Lower leg skin (tissue), 3 donors: ENCODE measurements around the gene ADARB1.

ENCODE experiments used
- POLR2A ChIP-seq, 2 donors: fragments of 450-650 bp; IDR thresholded peaks; one replicate each; pipeline ENCODE4 v1.6.1; 2016 to 2017; ENCODE audit warnings: antibody characterized with exemption in 2 of 2, mild to moderate bottlenecking in 1 of 2, moderate library complexity in 1 of 2
- TF ChIP-seq, protein P1 (sequence below), 3 donors: fragments of 450-650 bp; IDR thresholded peaks; one replicate each; pipeline ENCODE4 v1.5.1; 2016; ENCODE audit warnings: antibody characterized with exemption in 3 of 3, mild to moderate bottlenecking in 3 of 3, moderate library complexity in 2 of 3

DNA sequence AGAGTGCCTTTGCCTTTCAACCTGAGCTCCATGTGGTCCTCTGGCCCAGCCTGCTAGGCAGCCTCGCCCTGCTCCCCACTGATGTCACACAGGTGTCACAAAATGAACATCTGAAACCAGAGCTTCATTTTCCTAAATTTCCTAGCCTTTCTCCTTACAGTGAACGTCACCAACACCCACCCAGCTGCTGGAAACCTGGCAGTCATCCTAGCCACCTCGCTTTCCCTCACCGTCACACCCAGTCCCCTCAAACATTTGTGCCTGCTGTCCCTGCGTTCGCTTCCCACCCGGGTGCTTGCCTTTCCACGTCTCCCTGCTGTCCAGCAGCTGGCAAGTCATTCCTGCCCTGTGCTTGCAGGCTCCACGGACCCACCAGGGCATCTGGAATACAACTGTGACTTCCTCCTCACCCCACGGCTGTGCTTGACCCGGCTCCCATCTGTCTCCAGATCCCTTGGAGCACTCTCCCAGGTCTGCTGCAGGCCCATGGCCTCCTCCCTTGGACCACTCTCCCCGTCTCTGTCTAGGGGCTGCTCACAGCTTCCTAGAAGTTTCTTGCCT is 23.5 kb downstream of the ADARB1 start:
- TF ChIP-seq, protein P1, sequence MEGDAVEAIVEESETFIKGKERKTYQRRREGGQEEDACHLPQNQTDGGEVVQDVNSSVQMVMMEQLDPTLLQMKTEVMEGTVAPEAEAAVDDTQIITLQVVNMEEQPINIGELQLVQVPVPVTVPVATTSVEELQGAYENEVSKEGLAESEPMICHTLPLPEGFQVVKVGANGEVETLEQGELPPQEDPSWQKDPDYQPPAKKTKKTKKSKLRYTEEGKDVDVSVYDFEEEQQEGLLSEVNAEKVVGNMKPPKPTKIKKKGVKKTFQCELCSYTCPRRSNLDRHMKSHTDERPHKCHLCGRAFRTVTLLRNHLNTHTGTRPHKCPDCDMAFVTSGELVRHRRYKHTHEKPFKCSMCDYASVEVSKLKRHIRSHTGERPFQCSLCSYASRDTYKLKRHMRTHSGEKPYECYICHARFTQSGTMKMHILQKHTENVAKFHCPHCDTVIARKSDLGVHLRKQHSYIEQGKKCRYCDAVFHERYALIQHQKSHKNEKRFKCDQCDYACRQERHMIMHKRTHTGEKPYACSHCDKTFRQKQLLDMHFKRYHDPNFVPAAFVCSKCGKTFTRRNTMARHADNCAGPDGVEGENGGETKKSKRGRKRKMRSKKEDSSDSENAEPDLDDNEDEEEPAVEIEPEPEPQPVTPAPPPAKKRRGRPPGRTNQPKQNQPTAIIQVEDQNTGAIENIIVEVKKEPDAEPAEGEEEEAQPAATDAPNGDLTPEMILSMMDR (IDR thresholded peaks at IDR 0.05): no peak
- TF ChIP-seq POLR2A (IDR thresholded peaks at IDR 0.05): no peak
